GM23248 (cell line): ENCODE data around the gene CHEK1.

Experiments used
- EZH2 ChIP-seq: fragments of 200-600 bp; sonication (generic); IDR thresholded peaks from 2 replicates; pipeline ENCODE4 v1.6.1; 2018; ENCODE audit warnings: antibody characterized with exemption, mild to moderate bottlenecking; ENCODE audit not compliant: insufficient read depth, poor library complexity, severe bottlenecking
- EZH2phosphoT487 ChIP-seq: fragments of 200-600 bp; sonication (generic); IDR thresholded peaks from 2 replicates; pipeline ENCODE4 v1.6.1; 2018; ENCODE audit warnings: antibody characterized with exemption, moderate library complexity, mild to moderate bottlenecking, low read depth; ENCODE audit not compliant: insufficient read depth

DNA sequence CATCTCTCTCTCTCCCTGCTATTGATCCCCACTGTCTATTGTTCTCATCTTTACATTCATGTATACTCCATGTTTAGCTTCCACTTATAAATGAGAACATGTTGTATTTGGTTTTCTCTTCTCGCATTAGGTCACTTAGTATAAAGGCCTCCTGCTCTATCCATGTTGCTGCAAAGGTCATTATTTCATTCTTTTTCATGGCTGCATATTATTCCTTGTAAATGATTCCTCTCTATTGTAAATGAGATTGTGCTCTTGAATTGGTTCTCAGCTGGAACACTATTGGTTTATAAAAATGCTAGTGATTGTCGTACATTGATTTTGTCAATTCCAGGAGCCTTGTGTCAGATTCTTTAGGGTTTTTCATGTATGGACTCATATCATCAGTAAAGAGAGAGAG is 42.2 kb downstream of the CHEK1 start:
- TF ChIP-seq EZH2phosphoT487 (no peak), EZH2 (no peak)
